ENCODE data around the gene KIAA0513. TPM values are rescaled to one million over a fixed set of nuclear protein-coding genes. Genes with fewer than 3 reads are reported as not detected.

Gene KIAA0513
- total RNA-seq, 1 donor from 2014 or later: 1.9 TPM

DNA sequence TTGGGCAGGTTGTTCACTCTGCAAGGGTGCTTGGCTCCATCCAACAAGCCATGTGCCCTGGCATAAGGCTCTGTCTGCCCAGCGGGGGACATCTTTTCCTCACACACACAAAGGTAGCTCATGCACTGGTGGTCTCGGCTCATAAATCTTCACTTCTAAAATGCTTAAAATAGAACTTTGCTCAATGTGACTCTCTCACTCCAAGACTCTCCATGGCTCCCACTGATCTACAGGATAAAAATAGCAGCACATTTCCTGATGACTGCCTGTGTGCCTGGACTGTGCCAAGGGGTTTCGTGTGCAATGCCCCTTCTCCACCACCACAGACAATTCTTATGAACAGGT lies 99.8 kb downstream of the KIAA0513 start:
- Histone ChIP-seq H3K4me3 (ENCODE audit: low read depth, low read length) (no peak overlapping the region), H3K27me3 (ENCODE audit: control insufficient read depth, insufficient read depth, low read length) (no peaks in the 10 kb centered on the region), H3K36me3 (ENCODE audit: control insufficient read depth, insufficient read depth, low read length) (no peaks in the 10 kb centered on the region)
- TF ChIP-seq CTCF (IDR thresholded peaks at IDR 0.05; ENCODE audit: insufficient read depth, low read length, poor library complexity, severe bottlenecking): no peak
- DNase-seq (ENCODE audit: low read depth): no peak

DNA sequence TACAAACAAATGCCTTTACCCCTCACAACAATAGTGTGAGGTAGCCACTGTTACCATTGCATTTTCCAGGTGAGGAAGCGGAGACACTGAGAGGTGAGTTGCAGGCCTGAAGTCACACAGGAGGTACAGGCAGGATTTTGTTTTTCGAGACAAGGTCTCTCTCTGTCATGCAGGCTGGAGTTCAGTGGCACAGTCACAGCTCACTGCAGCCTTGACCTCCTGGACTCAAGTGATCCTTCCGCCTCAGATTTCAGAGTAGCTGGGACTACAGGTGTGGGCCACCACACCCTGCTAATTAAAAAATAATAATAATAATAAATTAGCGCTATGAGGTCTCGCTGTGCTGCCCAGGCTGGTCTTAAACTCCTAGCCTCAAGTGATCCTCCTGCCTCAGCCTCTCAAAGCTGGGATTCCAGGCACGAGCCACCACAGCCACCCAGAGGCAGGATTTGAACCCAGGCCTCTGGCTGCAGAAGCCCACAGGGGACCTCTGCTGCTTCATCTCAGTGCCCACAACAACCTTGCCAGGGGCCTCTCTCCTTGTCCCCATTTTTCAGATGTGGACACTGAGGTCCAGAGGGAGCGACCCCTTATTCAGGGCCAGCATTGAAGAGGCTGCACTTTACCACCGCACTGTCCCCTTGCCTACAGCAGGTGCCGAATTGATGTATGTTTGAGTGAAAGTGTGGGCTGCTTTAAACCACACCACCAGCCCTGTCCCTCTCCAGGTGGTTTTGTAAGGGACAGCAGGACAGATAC lies 100.7 kb downstream of the KIAA0513 start:
- no peaks in the 10 kb centered on the region for H3K36me3 ChIP-seq (ENCODE audit: control insufficient read depth, insufficient read depth, low read length)
- no peak for TF ChIP-seq CTCF (IDR thresholded peaks at IDR 0.05; ENCODE audit: insufficient read depth, low read length, poor library complexity, severe bottlenecking)
- no peaks in the 10 kb centered on the region for H3K27me3 ChIP-seq (ENCODE audit: control insufficient read depth, insufficient read depth, low read length)
- no peak overlapping the region for H3K4me3 ChIP-seq (ENCODE audit: low read depth, low read length)
- no peak for DNase-seq (ENCODE audit: low read depth)

GRCh38 chr16:85129876-85130704 lies 102.5 kb downstream of the KIAA0513 start:
- Histone ChIP-seq H3K27me3 (ENCODE audit: control insufficient read depth, insufficient read depth, low read length) (no peaks in the 10 kb centered on the region), H3K36me3 (ENCODE audit: control insufficient read depth, insufficient read depth, low read length) (no peaks in the 10 kb centered on the region), H3K4me3 (ENCODE audit: low read depth, low read length) (no peak overlapping the region)
- TF ChIP-seq CTCF (IDR thresholded peaks at IDR 0.05; ENCODE audit: insufficient read depth, low read length, poor library complexity, severe bottlenecking): no peak
- DNase-seq (ENCODE audit: low read depth): no peak

- no peak for DNase-seq (ENCODE audit: low read depth)
- no peak for TF ChIP-seq CTCF (IDR thresholded peaks at IDR 0.05; ENCODE audit: insufficient read depth, low read length, poor library complexity, severe bottlenecking)
- Histone ChIP-seq H3K27me3 (ENCODE audit: control insufficient read depth, insufficient read depth, low read length) (no peaks in the 10 kb centered on the region), H3K4me3 (ENCODE audit: low read depth, low read length) (no peak overlapping the region), H3K36me3 (ENCODE audit: control insufficient read depth, insufficient read depth, low read length) (no peaks in the 10 kb centered on the region)
Measured at GRCh38 chr16:85130705-85131028, 103.1 kb downstream of the KIAA0513 start.

DNA sequence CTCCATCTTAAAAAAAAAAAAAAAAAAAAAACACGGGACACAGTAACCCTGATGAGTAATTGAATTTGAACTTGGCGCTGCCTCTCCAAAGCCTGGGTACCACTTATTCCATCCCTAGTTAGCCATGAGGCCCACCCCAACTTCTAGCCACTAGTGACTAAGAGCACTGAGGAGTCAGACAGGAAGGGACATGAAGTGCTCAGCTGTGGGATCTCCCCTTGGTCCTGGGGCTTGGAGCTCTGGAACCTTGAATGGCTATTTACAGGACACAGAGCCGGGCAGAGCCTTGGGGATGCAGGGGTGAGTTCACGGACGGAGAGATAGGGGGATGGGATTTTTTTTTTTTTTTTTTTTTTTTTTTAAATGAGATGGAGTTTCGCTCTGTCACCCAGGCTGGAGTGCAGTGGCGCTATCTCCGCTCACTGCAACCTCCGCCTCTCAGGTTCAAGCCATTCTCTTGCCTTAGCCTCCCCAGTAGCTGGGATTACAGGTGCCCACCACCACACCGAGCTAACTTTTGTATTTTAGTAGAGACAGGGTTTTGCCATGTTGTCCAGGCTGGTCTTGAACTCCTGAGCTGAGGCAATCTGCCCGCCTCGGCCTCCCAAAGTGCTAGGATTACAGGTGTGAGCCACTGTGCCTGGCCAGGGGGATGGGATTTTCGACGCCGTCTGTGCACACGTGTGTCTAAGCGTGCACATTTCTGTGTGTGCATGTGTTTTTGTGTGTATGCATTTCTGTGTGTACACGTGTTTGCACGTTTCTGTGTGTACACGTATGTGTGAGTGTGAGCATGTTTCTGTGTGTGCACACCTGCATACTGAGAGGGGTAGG lies 105.1 kb downstream of the KIAA0513 start:
- H3K27me3 ChIP-seq (ENCODE audit: control insufficient read depth, insufficient read depth, low read length): no peaks in the 10 kb centered on the region
- no peaks in the 10 kb centered on the region for H3K36me3 ChIP-seq (ENCODE audit: control insufficient read depth, insufficient read depth, low read length)
- H3K4me3 ChIP-seq (ENCODE audit: low read depth, low read length): no peak overlapping the region
- no peak for DNase-seq (ENCODE audit: low read depth)
- TF ChIP-seq CTCF (IDR thresholded peaks at IDR 0.05; ENCODE audit: insufficient read depth, low read length, poor library complexity, severe bottlenecking): no peak

All from kidney epithelial cell (primary cell).